Motor neuron (in vitro differentiated cells): ENCODE results near the gene HOXC12. TPM values are rescaled to one million over a fixed set of nuclear protein-coding genes. Genes with fewer than 3 reads are reported as not detected.

Source experiments
- ATAC-seq, 8 experiments: fragments of 200-7000 bp; cut with Tn5 transposase; replicated peaks in 6 of 8; 2 replicates each; pipeline ENCODE4 v1.8.0; 2021; ENCODE audit warnings: mild to moderate bottlenecking in 8 of 8, moderate library complexity in 8 of 8
- H3K27ac ChIP-seq, 2 donors: fragments of 250-450 bp; sonication (Bioruptor Pico); 2 replicates each; pipeline ENCODE4 v1.9.0; 2021; ENCODE audit warnings: antibody characterized with exemption in 2 of 2, mild to moderate bottlenecking in 2 of 2, moderate library complexity in 1 of 2
- H3K4me1 ChIP-seq, 2 donors: fragments of 250-450 bp; sonication (Bioruptor Pico); replicated peaks in 1 of 2; 2 replicates each; pipeline ENCODE4 v1.6.1; 2021; ENCODE audit warnings: antibody characterized with exemption in 2 of 2, mild to moderate bottlenecking in 2 of 2, moderate library complexity in 1 of 2
- H3K4me3 ChIP-seq, 5 donors: fragments of 250-450 bp; sonication (Bioruptor Pico); 2 replicates each; pipeline ENCODE4 v1.9.0; 2021; ENCODE audit warnings: antibody characterized with exemption in 5 of 5, mild to moderate bottlenecking in 5 of 5, moderate library complexity in 4 of 5
- WGBS, 10 experiments: fragments of 450-650 bp; shearing (Covaris generic); methylation state at CpG; one replicate each; pipeline ENCODE4 v1.0.0; 2022; 5-methylcytosine and 5-hydroxymethylcytosine counted together
- in situ Hi-C, 9 experiments: fragments of 400-800 bp; cut with MboI; loops; one replicate each; pipeline ENCODE4 v1.15.0; 2021; ENCODE audit warnings: low sequenced_read_pairs in 9 of 9, low pct_unique_long_range_greater_than_20kb in 2 of 9; ENCODE audit not compliant: unreplicated experiment in 9 of 9
- total RNA-seq, 8 experiments: library from RNA; unstranded; fragments of 300-600 nt; gene quantifications; 2 replicates each; pipeline versions ENCODE4 v1.2.3 to v1.2.4, GENCODE V29; 2022

The HOXC12 gene
- total RNA-seq, 8 experiments from 2014 or later: 0.13 to 5.2 (median 0.34) TPM; not detected in 2

DNA sequence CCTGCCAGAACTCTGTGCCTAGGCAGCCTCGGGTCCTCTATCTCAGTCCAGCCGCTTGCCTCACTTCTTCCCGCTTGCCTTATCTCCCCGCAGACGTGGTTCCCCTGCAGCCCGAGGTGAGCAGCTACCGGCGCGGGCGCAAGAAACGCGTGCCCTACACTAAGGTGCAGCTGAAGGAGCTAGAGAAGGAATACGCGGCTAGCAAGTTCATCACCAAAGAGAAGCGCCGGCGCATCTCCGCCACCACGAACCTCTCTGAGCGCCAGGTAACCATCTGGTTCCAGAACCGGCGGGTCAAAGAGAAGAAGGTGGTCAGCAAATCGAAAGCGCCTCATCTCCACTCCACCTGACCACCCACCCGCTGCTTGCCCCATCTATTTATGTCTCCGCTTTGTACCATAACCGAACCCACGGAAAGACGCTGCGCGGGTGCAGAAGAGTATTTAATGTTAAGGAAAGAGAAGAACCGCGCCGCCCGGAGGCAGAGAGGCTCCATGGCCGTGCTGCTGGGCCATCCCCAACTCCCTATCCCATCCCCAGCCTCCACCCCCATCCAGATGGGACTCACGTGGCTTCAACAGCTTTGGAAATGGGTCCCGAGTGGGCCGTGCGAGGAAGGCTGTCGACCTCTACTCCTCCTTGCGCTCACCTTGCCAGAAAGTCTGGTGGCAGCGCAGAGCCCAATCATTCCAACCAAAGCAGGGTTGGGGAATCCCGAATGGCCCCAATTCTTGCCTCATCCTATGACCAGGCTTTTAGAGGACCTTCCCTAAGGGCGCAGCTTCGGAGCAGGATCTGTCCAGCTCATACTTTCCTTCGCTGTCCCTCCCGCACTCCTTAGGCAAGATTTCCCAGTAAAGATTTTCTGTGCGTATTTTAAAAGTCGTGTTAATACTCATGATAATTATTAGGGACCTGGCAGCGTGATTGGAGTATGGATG lies 9.5 kb upstream of the HOXC12 start:
- in situ Hi-C loops: loop anchor here in 3 of 9 experiments (25.0 kb wide), 3 partner anchors 133 to 183 kb away; partner anchors contain the start of gene CISTR (in 1 of the 3)
- 7 to 66% (median 13%) methylated on average over 1 to 38 of the region's 51 CpGs; no CpG with 5 or more reads in 2 of the 10 experiments for WGBS, 10 experiments
- Histone ChIP-seq H3K27ac (no peak overlapping the region), H3K4me1 (no peaks in the 10 kb centered on the region), H3K4me3 (no peak overlapping the region)
- ATAC-seq: peak in 2 of 8 experiments; percentile 20 to 60

DNA sequence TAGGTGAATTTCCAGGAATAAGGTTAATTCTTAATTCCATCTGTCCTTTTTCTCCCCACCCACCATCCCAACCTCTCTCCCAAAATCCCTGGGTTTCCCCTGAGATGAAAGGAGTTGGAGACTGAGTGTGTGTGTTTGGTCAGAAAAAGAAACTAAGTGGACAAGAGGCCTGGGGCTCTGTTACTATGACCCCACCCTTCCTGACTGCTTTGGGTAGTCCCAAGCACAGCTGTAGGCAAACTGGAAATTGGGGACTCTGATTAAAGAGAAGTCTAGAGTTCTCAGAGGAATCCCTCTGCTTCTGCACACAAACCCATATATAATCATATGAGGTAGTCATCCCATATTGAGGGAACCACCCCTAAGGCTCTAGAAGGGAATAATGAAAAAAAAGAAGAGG lies 7.0 kb upstream of the HOXC12 start:
- H3K4me1 ChIP-seq: no peaks in the 10 kb centered on the region
- no peak overlapping the region for H3K27ac ChIP-seq
- peak in 3 of 8 experiments; percentile 48 to 63 (median 59) for ATAC-seq
- H3K4me3 ChIP-seq: no peak overlapping the region
- in situ Hi-C loops: loop anchor here in 3 of 9 experiments (25.0 kb wide), 3 partner anchors 135 to 185 kb away; partner anchors contain the start of gene CISTR (in 1 of the 3)

DNA sequence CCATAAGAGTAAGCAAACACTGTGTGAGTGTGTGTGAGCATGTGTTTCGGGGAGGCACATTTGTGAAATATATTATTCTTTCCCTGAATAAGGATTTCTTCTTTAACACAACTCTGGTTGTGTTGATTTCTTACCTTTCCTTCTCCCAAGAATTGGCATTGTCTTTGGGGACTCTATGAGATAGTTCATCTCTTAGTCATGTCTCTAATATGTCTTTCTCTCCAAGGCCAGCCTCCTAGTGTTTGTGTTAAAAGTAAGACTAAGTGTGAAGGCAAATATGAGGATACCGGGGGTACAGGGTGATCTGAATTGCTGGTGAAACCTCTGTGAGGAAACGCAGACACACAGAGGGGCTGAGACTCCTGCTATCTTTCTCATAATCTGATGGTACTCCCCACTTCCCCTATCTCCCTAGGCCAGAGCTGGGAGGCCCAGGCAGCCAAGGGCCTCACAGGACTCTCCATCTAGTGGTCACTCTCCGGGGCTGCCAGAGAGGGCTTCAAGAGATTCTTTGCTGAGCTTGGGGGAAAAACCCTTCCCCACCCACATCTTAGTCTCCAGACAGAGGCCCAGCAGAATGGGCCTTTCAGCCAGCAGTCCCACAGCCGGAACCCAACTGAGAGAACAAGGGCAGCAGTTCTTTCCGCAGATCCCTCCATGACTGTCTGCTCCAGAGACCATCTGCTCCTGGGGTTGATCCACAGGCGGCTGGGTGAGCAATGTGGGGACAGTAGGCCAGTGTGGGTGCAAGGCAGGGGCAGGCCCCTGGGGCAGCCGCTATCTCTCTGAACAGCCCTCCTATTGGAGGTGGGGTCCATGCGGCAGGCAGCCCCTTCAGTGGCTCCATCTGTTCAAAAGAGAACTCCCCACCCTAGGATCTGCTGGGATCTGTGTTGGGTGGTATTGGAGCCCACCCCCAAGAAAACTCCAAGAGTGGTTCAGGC lies 5.8 kb upstream of the HOXC12 start:
- in situ Hi-C loops: loop anchor here in 3 of 9 experiments (25.0 kb wide), 3 partner anchors 137 to 187 kb away; partner anchors contain the start of gene CISTR (in 1 of the 3)
- Histone ChIP-seq H3K4me3 (no peak overlapping the region), H3K4me1 (no peaks in the 10 kb centered on the region), H3K27ac (no peak overlapping the region)
- WGBS, 10 experiments: 33 to 100% (median 48%) methylated on average over 1 to 4 of the region's 9 CpGs; no CpG with 5 or more reads in 2 of the 10 experiments
- ATAC-seq: peak in 1 of 8 experiments; percentile 32

DNA sequence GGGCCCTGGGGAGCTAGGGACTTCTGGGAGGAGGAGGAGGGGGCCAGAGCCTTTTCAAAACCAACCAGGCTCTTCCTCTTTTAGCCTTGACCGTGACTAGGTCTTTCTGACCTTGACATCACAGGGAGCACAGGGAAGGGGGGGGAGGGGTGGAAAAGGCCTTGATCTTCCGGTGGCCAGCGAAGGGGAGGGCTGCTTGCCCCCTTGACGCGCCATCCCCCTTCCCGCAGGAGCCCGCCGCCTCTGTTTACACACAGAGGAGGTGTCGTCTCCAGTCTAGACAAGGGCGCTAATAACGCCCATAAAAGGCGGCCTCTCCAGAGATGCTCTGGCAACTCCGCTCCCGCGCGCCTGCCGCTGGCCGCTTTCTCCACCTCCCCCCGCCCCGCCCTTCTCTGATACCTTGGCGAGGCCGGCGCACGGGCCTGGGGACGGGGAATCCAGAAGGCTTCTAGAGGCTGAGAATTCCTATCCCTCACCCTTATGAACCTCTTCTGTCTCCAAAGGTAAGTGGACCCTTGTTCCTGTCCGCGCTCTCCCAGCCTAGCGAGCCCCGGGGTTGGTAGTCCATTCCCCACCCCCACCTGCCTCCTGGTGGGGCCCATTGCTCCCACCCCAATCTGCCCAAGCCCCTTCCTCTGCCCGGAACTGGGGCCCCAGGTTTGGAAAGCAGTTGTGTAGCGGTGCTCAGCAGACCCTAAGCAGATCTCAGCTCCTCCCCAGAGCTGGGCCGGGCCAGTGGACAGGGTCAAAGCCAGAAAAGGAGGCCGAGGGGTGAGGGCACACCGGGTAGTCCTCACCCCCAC lies 4.9 kb upstream of the HOXC12 start:
- H3K27ac ChIP-seq: no peak overlapping the region
- ATAC-seq: no peak
- in situ Hi-C loops: loop anchor here in 3 of 9 experiments (25.0 kb wide), 3 partner anchors 138 to 188 kb away; partner anchors contain the start of gene CISTR (in 1 of the 3)
- WGBS, 10 experiments: 20% methylated on average over 1 of the region's 34 CpGs; no CpG with 5 or more reads in 9 of the 10 experiments
- no peak overlapping the region for H3K4me3 ChIP-seq
- H3K4me1 ChIP-seq: no peaks in the 10 kb centered on the region

DNA sequence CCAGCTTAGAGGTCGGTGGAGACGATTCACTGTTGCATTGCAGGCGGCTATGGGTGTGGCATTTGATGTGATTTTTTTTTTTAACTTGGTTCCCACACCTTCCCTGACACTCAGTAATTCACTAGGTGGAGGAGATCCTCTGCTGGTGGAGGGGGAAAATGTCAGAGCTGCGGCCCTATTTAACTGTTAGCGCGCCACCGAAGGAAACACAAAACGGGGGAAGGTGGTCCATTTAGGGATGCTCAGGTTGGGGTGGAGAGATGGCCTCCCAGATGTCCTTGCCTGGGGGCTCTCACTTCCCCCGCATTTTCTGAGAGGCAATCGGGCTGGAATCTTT lies 4.3 kb upstream of the HOXC12 start:
- no peaks in the 10 kb centered on the region for H3K4me1 ChIP-seq
- in situ Hi-C loops: no loop called here
- no peak overlapping the region for H3K27ac ChIP-seq
- ATAC-seq: peak in 2 of 8 experiments; percentile 6 to 13
- H3K4me3 ChIP-seq: no peak overlapping the region
- WGBS, 10 experiments: 0 to 23% (median 12%) methylated on average over 2 to 6 of the region's 10 CpGs; no CpG with 5 or more reads in 4 of the 10 experiments

DNA sequence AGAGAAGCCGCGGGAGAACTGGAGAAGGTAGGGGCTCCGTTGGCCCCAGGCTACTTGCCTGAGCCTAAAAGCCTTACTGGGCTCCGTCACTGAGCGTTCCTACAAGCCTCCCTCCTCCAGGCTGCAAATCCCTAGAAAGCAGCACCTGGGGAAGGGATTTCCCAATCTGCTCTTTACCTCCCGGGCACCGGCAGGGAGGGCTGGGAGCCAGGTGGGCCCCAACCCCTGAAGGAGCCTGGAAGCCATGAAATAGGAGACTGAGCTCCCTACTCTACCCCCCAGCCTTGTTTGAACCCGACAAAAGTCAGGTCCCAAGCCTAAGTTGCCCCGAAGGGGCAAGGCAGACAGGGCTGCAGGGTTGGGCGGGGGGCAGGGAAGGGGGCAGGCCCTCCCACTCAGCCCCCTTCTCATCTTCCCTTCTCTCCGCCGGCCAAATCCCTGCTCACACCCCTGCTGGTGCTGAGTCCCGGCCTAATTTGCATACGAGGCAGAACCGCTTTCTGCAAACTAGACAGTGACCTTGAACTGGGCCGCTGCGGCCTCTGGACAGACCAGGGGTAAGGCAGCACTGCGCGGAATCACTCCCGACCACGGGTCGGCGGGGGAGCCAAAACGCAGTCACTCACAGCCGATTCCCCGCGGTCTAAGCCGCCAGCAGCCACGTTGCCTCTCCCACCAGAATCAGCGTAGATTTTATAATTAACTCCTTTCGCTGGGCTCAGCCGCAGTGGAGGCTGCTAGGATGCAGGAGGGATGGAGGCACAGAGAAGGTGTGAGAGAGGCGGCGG lies 3.7 kb upstream of the HOXC12 start:
- no peaks in the 10 kb centered on the region for H3K4me1 ChIP-seq
- WGBS, 10 experiments: 0 to 27% (median 10%) methylated on average over 3 to 20 of the region's 34 CpGs; no CpG with 5 or more reads in 5 of the 10 experiments
- in situ Hi-C loops: no loop called here
- H3K4me3 ChIP-seq: no peak overlapping the region
- ATAC-seq: no peak
- no peak overlapping the region for H3K27ac ChIP-seq

DNA sequence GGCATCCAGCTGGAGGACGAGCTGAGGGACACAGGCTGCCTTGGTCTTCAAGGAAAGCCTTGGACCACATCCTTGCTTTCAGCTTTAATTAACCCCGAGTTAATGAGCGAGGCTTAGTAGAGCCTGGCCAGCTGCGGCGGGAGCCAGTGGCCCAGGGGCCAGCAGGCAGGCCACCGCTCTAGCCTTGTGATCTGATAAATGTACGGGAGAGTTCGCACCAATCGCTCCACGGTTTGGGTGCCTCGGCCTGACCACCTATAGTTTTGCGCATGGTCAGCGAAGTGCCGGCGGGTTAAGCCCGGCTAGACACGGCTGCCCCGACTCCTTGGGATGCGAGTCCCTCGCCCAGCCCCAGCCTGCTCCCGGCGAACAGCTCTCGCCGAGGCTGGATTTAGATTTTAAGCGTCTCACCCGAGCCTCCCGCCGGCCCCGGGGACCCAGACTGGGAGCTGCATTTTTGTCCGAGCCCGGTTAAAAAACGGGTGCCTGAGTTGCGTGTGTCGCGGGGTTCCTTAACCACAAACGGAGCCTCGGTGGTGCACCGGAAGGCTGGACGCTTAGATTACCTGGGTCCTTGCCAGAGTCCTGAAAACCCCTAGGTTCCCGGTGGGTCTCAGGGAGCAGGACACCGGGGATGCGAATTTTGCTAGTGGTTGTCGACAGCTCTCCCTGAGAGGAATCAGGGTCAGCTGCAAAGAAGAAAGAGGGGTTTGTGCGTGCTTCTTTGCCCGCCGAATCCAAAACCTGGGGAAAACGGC lies 2.9 kb upstream of the HOXC12 start:
- in situ Hi-C loops: no loop called here
- Histone ChIP-seq H3K27ac (no peak overlapping the region), H3K4me1 (no peaks in the 10 kb centered on the region), H3K4me3 (no peak overlapping the region)
- 4 to 95% (median 5%) methylated on average over 2 to 35 of the region's 47 CpGs; no CpG with 5 or more reads in 2 of the 10 experiments for WGBS, 10 experiments
- no peak for ATAC-seq

DNA sequence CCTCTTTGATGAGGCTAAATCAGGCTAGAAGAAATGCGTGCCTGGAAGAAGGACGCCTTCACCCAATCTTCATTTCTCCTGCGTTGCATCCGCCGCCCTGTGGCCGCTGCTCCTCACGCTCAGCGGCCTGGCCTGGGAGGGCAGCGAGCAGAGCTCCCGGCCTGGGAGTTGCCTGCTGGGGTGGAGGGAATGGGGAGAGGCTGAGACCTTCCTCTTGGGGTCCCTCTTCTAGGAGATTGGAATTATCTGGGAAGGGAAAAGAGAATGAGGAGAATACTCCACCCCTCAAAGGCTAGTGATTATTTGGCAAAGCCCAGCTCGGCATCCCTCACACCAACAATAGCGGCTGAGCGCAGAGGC lies 2.4 kb upstream of the HOXC12 start:
- WGBS, 10 experiments: 0 to 37% (median 21%) methylated on average over 1 to 8 of the region's 13 CpGs; no CpG with 5 or more reads in 4 of the 10 experiments
- ATAC-seq: peak in 1 of 8 experiments; percentile 37
- no peak overlapping the region for H3K27ac ChIP-seq
- no peak overlapping the region for H3K4me3 ChIP-seq
- in situ Hi-C loops: no loop called here
- no peaks in the 10 kb centered on the region for H3K4me1 ChIP-seq

DNA sequence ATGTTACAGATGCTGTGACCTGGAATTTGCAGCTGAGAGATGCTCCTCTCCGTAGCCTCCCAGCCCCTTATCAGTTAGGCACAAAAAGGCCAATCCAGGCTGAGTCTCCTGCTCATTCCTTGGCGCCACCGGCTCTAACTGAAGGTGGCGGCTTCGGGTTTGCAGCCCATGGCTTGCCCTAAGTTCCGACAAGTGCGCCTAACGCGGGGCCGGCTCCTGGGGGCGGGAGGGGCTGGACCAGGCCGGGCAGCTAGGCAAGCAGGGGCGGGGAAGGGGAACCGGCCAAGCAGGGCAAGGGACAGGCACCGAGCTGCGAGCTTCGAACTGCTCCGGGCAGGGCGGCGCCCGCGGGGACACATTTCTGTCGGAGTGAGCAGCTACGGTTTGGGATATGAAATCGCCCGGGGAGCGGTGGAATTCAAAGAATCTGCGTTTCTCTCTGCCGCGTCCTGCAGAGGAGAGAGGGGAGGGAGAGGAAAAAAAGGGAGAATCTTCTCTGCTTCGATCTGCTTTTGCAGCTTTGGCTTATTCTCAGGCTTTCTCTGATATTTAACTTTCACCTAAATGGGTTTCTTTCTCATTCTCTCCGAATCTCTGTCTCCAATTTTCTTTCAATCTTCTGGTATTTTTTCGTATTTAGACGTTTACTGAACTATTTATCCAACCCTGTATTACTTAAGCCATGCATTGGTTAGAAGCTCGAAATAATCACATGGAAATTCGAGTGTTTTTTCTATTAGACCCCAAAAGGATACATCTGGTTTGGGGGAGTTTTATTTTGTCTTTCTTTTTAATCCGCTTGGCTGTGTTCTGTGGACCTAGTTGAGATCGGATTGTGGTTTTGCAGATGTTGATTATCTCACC lies 1.6 kb upstream of the HOXC12 start:
- peak in 1 of 8 experiments; percentile 2 for ATAC-seq
- in situ Hi-C loops: no loop called here
- Histone ChIP-seq H3K27ac (no peak overlapping the region), H3K4me1 (no peaks in the 10 kb centered on the region), H3K4me3 (no peak overlapping the region)
- 0 to 64% (median 6%) methylated on average over 4 to 20 of the region's 38 CpGs for WGBS, 10 experiments

DNA sequence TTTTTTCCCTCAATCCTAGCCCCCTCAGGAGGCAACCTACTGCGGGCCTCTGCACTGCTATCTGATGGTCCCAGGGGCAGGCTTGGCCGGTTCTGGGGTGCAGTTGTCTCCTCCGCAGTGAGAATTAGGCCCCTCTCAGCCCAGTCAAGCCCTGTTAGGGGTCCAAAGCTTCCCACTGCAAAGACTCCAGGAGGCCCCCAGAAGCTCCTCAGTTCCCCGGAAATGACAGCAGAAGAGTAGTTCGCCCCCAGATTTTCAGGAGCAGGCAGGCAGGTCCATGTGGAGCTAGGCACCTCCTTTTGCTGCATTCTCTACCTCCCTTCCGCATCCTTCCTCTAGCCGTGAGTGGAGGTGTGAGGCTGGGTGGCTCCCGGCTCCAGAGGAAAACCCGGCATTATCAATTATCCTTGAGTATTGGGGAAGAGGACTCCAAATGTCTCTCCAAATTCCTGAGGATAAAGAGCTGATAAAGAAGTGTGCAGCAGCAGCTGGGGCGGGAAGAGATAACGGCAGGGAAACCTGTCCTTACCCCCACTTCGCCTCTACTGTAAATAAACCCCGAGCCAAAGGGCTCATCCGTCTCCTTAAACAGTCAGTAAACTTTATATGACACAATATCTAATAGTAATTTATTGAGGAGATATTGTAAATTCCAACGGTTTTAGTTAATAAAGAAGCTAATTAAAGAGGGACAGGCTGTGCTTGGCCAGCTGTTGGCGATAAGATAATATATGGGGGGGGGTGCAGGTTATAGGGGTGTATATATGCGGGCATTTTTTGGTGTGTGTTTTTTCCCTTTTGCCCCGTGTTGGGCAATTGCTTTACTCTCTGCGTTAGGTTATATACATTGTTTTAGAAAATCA lies 641 bp upstream of the HOXC12 start:
- no peaks in the 10 kb centered on the region for H3K4me1 ChIP-seq
- WGBS, 10 experiments: 7 to 92% (median 11%) methylated on average over 3 to 14 of the region's 19 CpGs; no CpG with 5 or more reads in 3 of the 10 experiments
- H3K4me3 ChIP-seq: no peak overlapping the region
- H3K27ac ChIP-seq: no peak overlapping the region
- in situ Hi-C loops: no loop called here
- no peak for ATAC-seq
